GM12878 (cell line): ENCODE data around the gene IQCK. TPM values are rescaled to one million over a fixed set of nuclear protein-coding genes. Genes with fewer than 3 reads are reported as not detected.

ENCODE experiments used
- ATAC-seq: fragments of 200-7000 bp; cut with Tn5 transposase; 3 replicates; pipeline ENCODE4 v1.9.1; 2020; ENCODE audit warnings: mild to moderate bottlenecking, moderate library complexity
- BruUV-seq: library from RNA; stranded (reverse); fragments of 400-500 nt; replicated peaks from 2 replicates; lab custom pipeline; 2021; lab: Mats Ljungman, UMichigan
- CTCF ChIA-PET: fragments of 300-600 bp; sonication (Branson Sonifier 250); formaldehyde crosslinking; extraction: SDS; loops from one replicate; lab custom pipeline; 2021; ENCODE audit warnings: inconsistent platforms; lab: Yijun Ruan, JAX
- POLR2A ChIA-PET: fragments of 350-600 bp; formaldehyde crosslinking; extraction: SDS; loops from one replicate; lab custom pipeline; 2021; ENCODE audit warnings: inconsistent platforms; lab: Charles Lee
- RAD21 ChIA-PET: fragments of 300-600 bp; sonication (Branson Sonifier 250); formaldehyde crosslinking; loops from one replicate; lab custom pipeline; 2023; ENCODE audit warnings: antibody characterized with exemption; ENCODE audit not compliant: unreplicated experiment; lab: Charles Lee
- SMC1A ChIA-PET: fragments of 300-600 bp; sonication (Branson Sonifier 250); formaldehyde crosslinking; loops from one replicate; lab custom pipeline; 2023; ENCODE audit not compliant: unreplicated experiment, uncharacterized antibody; lab: Charles Lee
- DNase-seq: peaks from one replicate; pipeline ENCODE4 v3.0.0-alpha.2; 2011; ENCODE audit warnings: low read depth, low spot score
- FAIRE-seq: peaks from 3 replicates; lab custom pipeline; 2011; peaks lifted over from hg19 to GRCh38; lab: Jason Lieb, UNC
- H2AFZ ChIP-seq: 2 replicates; pipeline ENCODE4 v1.6.0; 2011; ENCODE audit warnings: low read depth, low read length, control low read depth; ENCODE audit not compliant: control insufficient read depth
- H3K27ac ChIP-seq: 2 replicates; pipeline ENCODE4 v1.5.1; 2011; ENCODE audit warnings: control low read depth; ENCODE audit not compliant: control insufficient read depth, insufficient read depth
- H3K27me3 ChIP-seq, 2 experiments: replicated peaks in 1 of 2; 2 replicates each; pipeline versions ENCODE4 v1.6.0 to v1.6.1; 2011; ENCODE audit warnings: low read length in 1 of 2; ENCODE audit not compliant: control insufficient read depth in 2 of 2, insufficient read depth in 2 of 2
- H3K36me3 ChIP-seq, 2 experiments: 2 replicates each; pipeline ENCODE4 v1.5.1; 2011; ENCODE audit warnings: low read length in 1 of 2; ENCODE audit not compliant: control insufficient read depth in 2 of 2, insufficient read depth in 2 of 2
- H3K4me1 ChIP-seq: 2 replicates; pipeline ENCODE4 v1.6.1; 2011; ENCODE audit warnings: mild to moderate bottlenecking, low read length, moderate library complexity, mixed read lengths; ENCODE audit not compliant: control insufficient read depth, insufficient read depth
- H3K4me2 ChIP-seq: 2 replicates; pipeline ENCODE4 v1.6.0; 2011; ENCODE audit warnings: control low read depth; ENCODE audit not compliant: control insufficient read depth, insufficient read depth
- H3K4me3 ChIP-seq: fragments of 200-600 bp; sonication (generic); 2 replicates; pipeline ENCODE4 v1.5.1; 2016
- H3K79me2 ChIP-seq: 2 replicates; pipeline ENCODE4 v1.6.0; 2011; ENCODE audit warnings: low read length; ENCODE audit not compliant: control insufficient read depth, insufficient read depth
- H3K9ac ChIP-seq: 2 replicates; pipeline ENCODE4 v1.8.0; 2011; ENCODE audit warnings: low read length, control low read depth, mixed read lengths; ENCODE audit not compliant: control insufficient read depth, insufficient read depth
- H3K9me3 ChIP-seq: replicated peaks from 3 replicates; pipeline ENCODE4 v1.5.1; 2011; ENCODE audit warnings: mild to moderate bottlenecking, low read length; ENCODE audit not compliant: control insufficient read depth, insufficient read depth
- H4K20me1 ChIP-seq: 2 replicates; pipeline ENCODE4 v1.6.0; 2011; ENCODE audit not compliant: control insufficient read depth, insufficient read depth
- CEBPB ChIP-seq, 2 experiments: fragments of 150-350 bp in 1 of 2; IDR thresholded peaks; 2 replicates each; pipeline ENCODE4 v1.6.1; 2012 to 2014; ENCODE audit warnings: low read depth in 2 of 2, low read length in 2 of 2, borderline replicate concordance in 1 of 2, inconsistent platforms in 1 of 2
- EGR1 ChIP-seq, 2 experiments: IDR thresholded peaks; 1 replicate in 1 of 2; 2 replicates in 1 of 2; pipeline ENCODE4 v1.6.1; 2011 to 2012; ENCODE audit warnings: low read depth in 2 of 2, low read length in 2 of 2, borderline replicate concordance in 1 of 2, mild to moderate bottlenecking in 1 of 2, moderate library complexity in 1 of 2
- IKZF2 ChIP-seq, 2 experiments: fragments of 450-650 bp; IDR thresholded peaks; 2 replicates each; pipeline ENCODE4 v1.6.1; 2017; ENCODE audit warnings: mild to moderate bottlenecking in 2 of 2, moderate library complexity in 2 of 2
- IRF4 ChIP-seq: IDR thresholded peaks from 2 replicates; pipeline ENCODE4 v1.6.1; 2011; ENCODE audit warnings: low read depth, low read length
- IRF5 ChIP-seq: fragments of 450-650 bp; IDR thresholded peaks from 2 replicates; pipeline ENCODE4 v1.6.1; 2017; ENCODE audit warnings: borderline replicate concordance
- NBN ChIP-seq: fragments of 450-650 bp; IDR thresholded peaks from 2 replicates; pipeline ENCODE4 v1.6.1; 2016
- NKRF ChIP-seq: fragments of 450-650 bp; conservative IDR thresholded peaks from 2 replicates; pipeline ENCODE4 v1.6.1; 2017; ENCODE audit warnings: mild to moderate bottlenecking, moderate library complexity
- NRF1 ChIP-seq: conservative IDR thresholded peaks from 2 replicates; pipeline ENCODE4 v1.6.1; 2011; ENCODE audit warnings: mild to moderate bottlenecking, low read depth, low read length, improper control_type of control experiment
- SREBF2 ChIP-seq: IDR thresholded peaks from 2 replicates; pipeline ENCODE4 v1.6.1; 2012; ENCODE audit warnings: mild to moderate bottlenecking, low read length
- SRF ChIP-seq, 2 experiments: IDR thresholded peaks; 2 replicates each; pipeline ENCODE4 v1.6.1; 2011; ENCODE audit warnings: low read depth in 2 of 2, low read length in 2 of 2, mild to moderate bottlenecking in 1 of 2, moderate library complexity in 1 of 2
- TCF7 ChIP-seq: IDR thresholded peaks from 2 replicates; pipeline ENCODE4 v1.6.1; 2014; ENCODE audit warnings: antibody characterized with exemption, borderline replicate concordance
- ZNF687 ChIP-seq: fragments of 450-650 bp; IDR thresholded peaks from 2 replicates; pipeline ENCODE4 v1.6.1; 2017; ENCODE audit warnings: mild to moderate bottlenecking, moderate library complexity
- WGBS: methylation state at CpG from one replicate; pipeline ENCODE4 v1.1.6; 2016; ENCODE audit warnings: low lambda C conversion rate; ENCODE audit not compliant: insufficient replicate concordance, insufficient coverage; ENCODE audit errors: missing lambda C conversion rate; 5-methylcytosine and 5-hydroxymethylcytosine counted together
- in situ Hi-C: fragments of 300-500 bp; cut with MboI; formaldehyde crosslinking; loops from 9 replicates; pipeline ENCODE4 v1.14.3; 2018; ENCODE audit warnings: mixed read lengths
- intact Hi-C: fragments of 100-400 bp; cut with micrococcal nuclease; formaldehyde crosslinking; loops from one replicate; pipeline ENCODE4 v1.14.2; 2022; ENCODE audit not compliant: unreplicated experiment
- polyA plus RNA-seq, 11 experiments: library from polyadenylated mRNA; depleted of rRNA in 4 of 11; unstranded in 6 of 11; stranded (reverse) in 5 of 11; fragments of >200 nt; fragmentation: Nextera tagmentation in 4 of 11; fragmentation: Illumina TruSeq in 1 of 11; extraction: Ambion mirVana in 4 of 11; extraction: Trizol in 1 of 11; gene quantifications; 1 replicate in 1 of 11; 2 replicates in 10 of 11; pipeline versions ENCODE4 v1.2.1 to v1.2.3, GENCODE V29; 2011 to 2016; ENCODE audit warnings: inconsistent platforms in 2 of 11, missing spikeins in 2 of 11, low read depth in 1 of 11
- total RNA-seq, 4 experiments: library from RNA; depleted of rRNA in 3 of 4; stranded (reverse); fragments of >200 nt in 3 of 4; fragmentation: Illumina TruSeq in 1 of 4; extraction: Trizol in 1 of 4; gene quantifications; 2 replicates each; pipeline versions ENCODE4 v1.2.1 to v1.2.3, GENCODE V29; 2013 to 2021

Gene IQCK
- total and polyA plus RNA-seq, 10 of the 15 experiments (the other 5 are each of a cell fraction or from before 2014, with no cell fraction given) = 1.0 to 4.2 (median 2.4) TPM

- no peak for TF ChIP-seq ZNF687
- TF ChIP-seq IKZF2 (IDR thresholded peaks at IDR 0.05) = no peak
- TF ChIP-seq, all 136 proteins: peak for 0
These were observed 36.4 kb upstream of the IQCK start (continued) for GRCh38 chr16:19681637-19682036.

- CTCF ChIA-PET = no interaction called here
- Histone ChIP-seq H3K27me3 (no peaks in the 10 kb centered on the region), H4K20me1 (no peaks in the 10 kb centered on the region), H3K4me2 (no peak overlapping the region), H3K27ac (no peak overlapping the region), H2AFZ (no peak overlapping the region), H3K79me2 (no peaks in the 10 kb centered on the region), H3K4me3 (no peak overlapping the region), H3K36me3 (peaks cover 8% of the 10 kb centered on the region in 2 experiments; a peak in 3 of 4 replicates), H3K9me3 (no peaks in the 10 kb centered on the region), H3K9ac (no peak overlapping the region), H3K4me1 (no peaks in the 10 kb centered on the region)
- BruUV-seq = no TSS peak
- SMC1A ChIA-PET = no interaction called here
- RAD21 ChIA-PET = no interaction called here
- in situ Hi-C loops = no loop called here
- FAIRE-seq (no peak), DNase-seq (no peak), ATAC-seq (no peak)
- POLR2A ChIA-PET = no interaction called here
- intact Hi-C loops = no loop called here
- 97% methylated on average over 6 of the region's 6 CpGs for WGBS
- TF ChIP-seq EGR1 (IDR thresholded peaks at IDR 0.05; ENCODE audit: borderline replicate concordance in 1 of 2, low read depth in 2 of 2, low read length in 2 of 2) (no peak), CEBPB (IDR thresholded peaks at IDR 0.05; ENCODE audit: borderline replicate concordance in 1 of 2, low read depth in 2 of 2, low read length in 2 of 2) (no peak), NBN (no peak), IRF5 (no peak), NKRF (no peak), TCF7 (no peak), IRF4 (no peak), NRF1 (no peak), SREBF2 (no peak), SRF (IDR thresholded peaks at IDR 0.05; ENCODE audit: low read depth in 2 of 2, low read length in 2 of 2) (no peak)
These were observed 34.4 kb upstream of the IQCK start for GRCh38 chr16:19683453-19684236.
